GM12878 (cell line): Measurements from ENCODE around the gene PLK1. TPM values are rescaled to one million over a fixed set of nuclear protein-coding genes. Genes with fewer than 3 reads are reported as not detected.

ENCODE experiments used
- ETV6 ChIP-seq, 2 experiments: fragments of 450-650 bp in 1 of 2; IDR thresholded peaks in 1 of 2; conservative IDR thresholded peaks in 1 of 2; 2 replicates each; pipeline ENCODE4 v1.6.1; 2014; ENCODE audit warnings: antibody characterized with exemption in 1 of 2, borderline replicate concordance in 1 of 2, low read depth in 1 of 2, mild to moderate bottlenecking in 1 of 2, moderate library complexity in 1 of 2
- IKZF2 ChIP-seq, 2 experiments: fragments of 450-650 bp; IDR thresholded peaks; 2 replicates each; pipeline ENCODE4 v1.6.1; 2017; ENCODE audit warnings: mild to moderate bottlenecking in 2 of 2, moderate library complexity in 2 of 2
- LARP7 ChIP-seq: fragments of 450-650 bp; IDR thresholded peaks from 2 replicates; pipeline ENCODE4 v1.6.1; 2017; ENCODE audit warnings: mild to moderate bottlenecking
- RCOR1 ChIP-seq: conservative IDR thresholded peaks from 2 replicates; pipeline ENCODE4 v1.6.1; 2012; ENCODE audit warnings: low read depth, low read length, improper control_type of control experiment
- polyA plus RNA-seq, 11 experiments: library from polyadenylated mRNA; depleted of rRNA in 4 of 11; unstranded in 6 of 11; stranded (reverse) in 5 of 11; fragments of >200 nt; fragmentation: Nextera tagmentation in 4 of 11; fragmentation: Illumina TruSeq in 1 of 11; extraction: Ambion mirVana in 4 of 11; extraction: Trizol in 1 of 11; gene quantifications; 1 replicate in 1 of 11; 2 replicates in 10 of 11; pipeline versions ENCODE4 v1.2.1 to v1.2.3, GENCODE V29; 2011 to 2016; ENCODE audit warnings: inconsistent platforms in 2 of 11, missing spikeins in 2 of 11, low read depth in 1 of 11
- total RNA-seq, 4 experiments: library from RNA; depleted of rRNA in 3 of 4; stranded (reverse); fragments of >200 nt in 3 of 4; fragmentation: Illumina TruSeq in 1 of 4; extraction: Trizol in 1 of 4; gene quantifications; 2 replicates each; pipeline versions ENCODE4 v1.2.1 to v1.2.3, GENCODE V29; 2013 to 2021
- TF ChIP-seq, protein P1 (sequence below): fragments of 450-650 bp; formaldehyde crosslinking; IDR thresholded peaks from 2 replicates; pipeline ENCODE4 v1.4.0; 2022; ENCODE audit warnings: mild to moderate bottlenecking, moderate library complexity
- TF ChIP-seq, protein P2 (sequence below), 3 experiments: IDR thresholded peaks in 2 of 3; conservative IDR thresholded peaks in 1 of 3; 2 replicates each; pipeline ENCODE4 v1.5.1; 2011; ENCODE audit warnings: low read depth in 3 of 3, low read length in 3 of 3, mild to moderate bottlenecking in 3 of 3, control low read depth in 2 of 3, moderate library complexity in 2 of 3, inconsistent platforms in 1 of 3, mixed read lengths in 1 of 3; ENCODE audit not compliant: control insufficient read depth in 2 of 3, insufficient read depth in 1 of 3; ENCODE audit errors: extremely low read depth in 1 of 3
- TF ChIP-seq, protein P3 (sequence below): fragments of 450-650 bp; IDR thresholded peaks from 2 replicates; pipeline ENCODE4 v1.6.1; 2017; ENCODE audit warnings: low read depth, mild to moderate bottlenecking, moderate library complexity
- TF ChIP-seq, protein P4 (sequence below): IDR thresholded peaks from 2 replicates; pipeline ENCODE4 v1.6.1; 2012; ENCODE audit warnings: improper control_type of control experiment, low read depth, low read length; ENCODE audit not compliant: insufficient replicate concordance
- TF ChIP-seq, protein P5 (sequence below): fragments of 450-650 bp; IDR thresholded peaks from 2 replicates; pipeline ENCODE4 v1.6.1; 2017; ENCODE audit warnings: antibody characterized with exemption, mild to moderate bottlenecking, moderate library complexity

The PLK1 gene
- total and polyA plus RNA-seq, 10 of the 15 experiments (the other 5 are each of a cell fraction or from before 2014, with no cell fraction given): 11.3 to 191 (median 84.5) TPM

DNA sequence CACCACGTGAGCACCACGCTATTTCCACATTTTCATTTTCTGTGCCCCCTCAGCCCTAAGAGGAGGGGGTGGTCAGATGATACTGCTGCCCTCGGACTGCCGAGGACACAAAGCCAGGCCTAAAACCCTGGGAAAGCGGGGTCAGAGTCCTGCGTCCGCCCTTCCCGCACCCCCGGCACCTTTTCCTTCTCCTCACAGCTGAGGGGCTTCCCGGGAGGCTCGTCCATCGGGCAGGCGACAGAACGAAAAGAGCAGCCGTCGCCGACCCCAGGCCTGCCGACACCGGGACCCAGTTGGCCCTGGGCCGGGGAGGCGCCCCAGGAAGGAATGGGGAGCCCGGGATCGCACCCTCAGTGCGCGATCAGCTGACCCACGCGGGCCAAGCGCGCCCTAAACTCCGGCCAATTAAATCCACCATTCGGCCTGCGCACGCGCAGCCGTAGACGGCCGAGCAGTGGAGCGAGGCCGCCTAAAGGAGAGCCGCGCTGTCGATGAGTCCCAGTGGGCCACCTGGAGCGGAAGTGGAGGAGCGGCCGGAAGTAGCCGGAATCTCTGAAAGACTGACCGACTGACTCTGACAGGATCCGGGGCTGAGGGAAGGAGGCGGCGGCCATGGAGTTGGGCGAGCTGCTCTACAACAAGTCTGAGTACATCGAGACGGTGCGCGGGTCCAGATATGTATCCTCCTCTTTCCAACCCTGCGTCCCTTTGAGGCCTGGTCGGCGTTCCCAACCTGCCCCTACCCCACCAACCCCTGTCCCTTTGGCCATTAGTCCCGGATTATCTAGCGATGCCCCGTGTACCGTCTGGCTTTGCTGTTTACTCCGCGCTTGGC is 37.5 kb upstream of the PLK1 start, which contains the start of the genes DCTN5 and PALB2 (continued):
- TF ChIP-seq, protein P1, sequence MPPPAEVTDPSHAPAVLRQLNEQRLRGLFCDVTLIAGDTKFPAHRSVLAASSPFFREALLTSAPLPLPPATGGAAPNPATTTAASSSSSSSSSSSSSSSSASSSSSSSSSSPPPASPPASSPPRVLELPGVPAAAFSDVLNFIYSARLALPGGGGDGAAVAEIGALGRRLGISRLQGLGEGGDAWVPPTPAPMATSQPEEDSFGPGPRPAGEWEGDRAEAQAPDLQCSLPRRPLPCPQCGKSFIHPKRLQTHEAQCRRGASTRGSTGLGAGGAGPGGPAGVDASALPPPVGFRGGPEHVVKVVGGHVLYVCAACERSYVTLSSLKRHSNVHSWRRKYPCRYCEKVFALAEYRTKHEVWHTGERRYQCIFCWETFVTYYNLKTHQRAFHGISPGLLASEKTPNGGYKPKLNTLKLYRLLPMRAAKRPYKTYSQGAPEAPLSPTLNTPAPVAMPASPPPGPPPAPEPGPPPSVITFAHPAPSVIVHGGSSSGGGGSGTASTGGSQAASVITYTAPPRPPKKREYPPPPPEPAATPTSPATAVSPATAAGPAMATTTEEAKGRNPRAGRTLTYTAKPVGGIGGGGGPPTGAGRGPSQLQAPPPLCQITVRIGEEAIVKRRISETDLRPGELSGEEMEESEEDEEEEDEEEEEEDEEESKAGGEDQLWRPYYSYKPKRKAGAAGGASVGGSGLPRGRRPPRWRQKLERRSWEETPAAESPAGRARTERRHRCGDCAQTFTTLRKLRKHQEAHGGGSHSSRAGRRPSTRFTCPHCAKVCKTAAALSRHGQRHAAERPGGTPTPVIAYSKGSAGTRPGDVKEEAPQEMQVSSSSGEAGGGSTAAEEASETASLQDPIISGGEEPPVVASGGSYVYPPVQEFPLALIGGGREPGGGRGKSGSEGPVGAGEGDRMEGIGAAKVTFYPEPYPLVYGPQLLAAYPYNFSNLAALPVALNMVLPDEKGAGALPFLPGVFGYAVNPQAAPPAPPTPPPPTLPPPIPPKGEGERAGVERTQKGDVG (CRISPR knock-in tag): no peak
- TF ChIP-seq IKZF2 (IDR thresholded peaks at IDR 0.05): no peak; a peak in 2 of 4 replicates
- TF ChIP-seq RCOR1: no peak
- TF ChIP-seq, protein P2, sequence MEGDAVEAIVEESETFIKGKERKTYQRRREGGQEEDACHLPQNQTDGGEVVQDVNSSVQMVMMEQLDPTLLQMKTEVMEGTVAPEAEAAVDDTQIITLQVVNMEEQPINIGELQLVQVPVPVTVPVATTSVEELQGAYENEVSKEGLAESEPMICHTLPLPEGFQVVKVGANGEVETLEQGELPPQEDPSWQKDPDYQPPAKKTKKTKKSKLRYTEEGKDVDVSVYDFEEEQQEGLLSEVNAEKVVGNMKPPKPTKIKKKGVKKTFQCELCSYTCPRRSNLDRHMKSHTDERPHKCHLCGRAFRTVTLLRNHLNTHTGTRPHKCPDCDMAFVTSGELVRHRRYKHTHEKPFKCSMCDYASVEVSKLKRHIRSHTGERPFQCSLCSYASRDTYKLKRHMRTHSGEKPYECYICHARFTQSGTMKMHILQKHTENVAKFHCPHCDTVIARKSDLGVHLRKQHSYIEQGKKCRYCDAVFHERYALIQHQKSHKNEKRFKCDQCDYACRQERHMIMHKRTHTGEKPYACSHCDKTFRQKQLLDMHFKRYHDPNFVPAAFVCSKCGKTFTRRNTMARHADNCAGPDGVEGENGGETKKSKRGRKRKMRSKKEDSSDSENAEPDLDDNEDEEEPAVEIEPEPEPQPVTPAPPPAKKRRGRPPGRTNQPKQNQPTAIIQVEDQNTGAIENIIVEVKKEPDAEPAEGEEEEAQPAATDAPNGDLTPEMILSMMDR (IDR thresholded peaks at IDR 0.05 in 2 of 3, conservative IDR thresholded peaks at IDR 0.05 in 1 of 3; ENCODE audit: control insufficient read depth in 2 of 3, extremely low read depth in 1 of 3, insufficient read depth in 1 of 3, low read depth in 3 of 3, low read length in 3 of 3): no peak
- TF ChIP-seq, protein P3, sequence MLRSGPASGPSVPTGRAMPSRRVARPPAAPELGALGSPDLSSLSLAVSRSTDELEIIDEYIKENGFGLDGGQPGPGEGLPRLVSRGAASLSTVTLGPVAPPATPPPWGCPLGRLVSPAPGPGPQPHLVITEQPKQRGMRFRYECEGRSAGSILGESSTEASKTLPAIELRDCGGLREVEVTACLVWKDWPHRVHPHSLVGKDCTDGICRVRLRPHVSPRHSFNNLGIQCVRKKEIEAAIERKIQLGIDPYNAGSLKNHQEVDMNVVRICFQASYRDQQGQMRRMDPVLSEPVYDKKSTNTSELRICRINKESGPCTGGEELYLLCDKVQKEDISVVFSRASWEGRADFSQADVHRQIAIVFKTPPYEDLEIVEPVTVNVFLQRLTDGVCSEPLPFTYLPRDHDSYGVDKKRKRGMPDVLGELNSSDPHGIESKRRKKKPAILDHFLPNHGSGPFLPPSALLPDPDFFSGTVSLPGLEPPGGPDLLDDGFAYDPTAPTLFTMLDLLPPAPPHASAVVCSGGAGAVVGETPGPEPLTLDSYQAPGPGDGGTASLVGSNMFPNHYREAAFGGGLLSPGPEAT: peak; percentile 96
- TF ChIP-seq, protein P4, sequence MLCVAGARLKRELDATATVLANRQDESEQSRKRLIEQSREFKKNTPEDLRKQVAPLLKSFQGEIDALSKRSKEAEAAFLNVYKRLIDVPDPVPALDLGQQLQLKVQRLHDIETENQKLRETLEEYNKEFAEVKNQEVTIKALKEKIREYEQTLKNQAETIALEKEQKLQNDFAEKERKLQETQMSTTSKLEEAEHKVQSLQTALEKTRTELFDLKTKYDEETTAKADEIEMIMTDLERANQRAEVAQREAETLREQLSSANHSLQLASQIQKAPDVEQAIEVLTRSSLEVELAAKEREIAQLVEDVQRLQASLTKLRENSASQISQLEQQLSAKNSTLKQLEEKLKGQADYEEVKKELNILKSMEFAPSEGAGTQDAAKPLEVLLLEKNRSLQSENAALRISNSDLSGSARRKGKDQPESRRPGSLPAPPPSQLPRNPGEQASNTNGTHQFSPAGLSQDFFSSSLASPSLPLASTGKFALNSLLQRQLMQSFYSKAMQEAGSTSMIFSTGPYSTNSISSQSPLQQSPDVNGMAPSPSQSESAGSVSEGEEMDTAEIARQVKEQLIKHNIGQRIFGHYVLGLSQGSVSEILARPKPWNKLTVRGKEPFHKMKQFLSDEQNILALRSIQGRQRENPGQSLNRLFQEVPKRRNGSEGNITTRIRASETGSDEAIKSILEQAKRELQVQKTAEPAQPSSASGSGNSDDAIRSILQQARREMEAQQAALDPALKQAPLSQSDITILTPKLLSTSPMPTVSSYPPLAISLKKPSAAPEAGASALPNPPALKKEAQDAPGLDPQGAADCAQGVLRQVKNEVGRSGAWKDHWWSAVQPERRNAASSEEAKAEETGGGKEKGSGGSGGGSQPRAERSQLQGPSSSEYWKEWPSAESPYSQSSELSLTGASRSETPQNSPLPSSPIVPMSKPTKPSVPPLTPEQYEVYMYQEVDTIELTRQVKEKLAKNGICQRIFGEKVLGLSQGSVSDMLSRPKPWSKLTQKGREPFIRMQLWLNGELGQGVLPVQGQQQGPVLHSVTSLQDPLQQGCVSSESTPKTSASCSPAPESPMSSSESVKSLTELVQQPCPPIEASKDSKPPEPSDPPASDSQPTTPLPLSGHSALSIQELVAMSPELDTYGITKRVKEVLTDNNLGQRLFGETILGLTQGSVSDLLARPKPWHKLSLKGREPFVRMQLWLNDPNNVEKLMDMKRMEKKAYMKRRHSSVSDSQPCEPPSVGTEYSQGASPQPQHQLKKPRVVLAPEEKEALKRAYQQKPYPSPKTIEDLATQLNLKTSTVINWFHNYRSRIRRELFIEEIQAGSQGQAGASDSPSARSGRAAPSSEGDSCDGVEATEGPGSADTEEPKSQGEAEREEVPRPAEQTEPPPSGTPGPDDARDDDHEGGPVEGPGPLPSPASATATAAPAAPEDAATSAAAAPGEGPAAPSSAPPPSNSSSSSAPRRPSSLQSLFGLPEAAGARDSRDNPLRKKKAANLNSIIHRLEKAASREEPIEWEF: peak; percentile 100
- TF ChIP-seq LARP7: peak; percentile 53; the same call in 1 of the 2 replicates
- TF ChIP-seq, protein P5, sequence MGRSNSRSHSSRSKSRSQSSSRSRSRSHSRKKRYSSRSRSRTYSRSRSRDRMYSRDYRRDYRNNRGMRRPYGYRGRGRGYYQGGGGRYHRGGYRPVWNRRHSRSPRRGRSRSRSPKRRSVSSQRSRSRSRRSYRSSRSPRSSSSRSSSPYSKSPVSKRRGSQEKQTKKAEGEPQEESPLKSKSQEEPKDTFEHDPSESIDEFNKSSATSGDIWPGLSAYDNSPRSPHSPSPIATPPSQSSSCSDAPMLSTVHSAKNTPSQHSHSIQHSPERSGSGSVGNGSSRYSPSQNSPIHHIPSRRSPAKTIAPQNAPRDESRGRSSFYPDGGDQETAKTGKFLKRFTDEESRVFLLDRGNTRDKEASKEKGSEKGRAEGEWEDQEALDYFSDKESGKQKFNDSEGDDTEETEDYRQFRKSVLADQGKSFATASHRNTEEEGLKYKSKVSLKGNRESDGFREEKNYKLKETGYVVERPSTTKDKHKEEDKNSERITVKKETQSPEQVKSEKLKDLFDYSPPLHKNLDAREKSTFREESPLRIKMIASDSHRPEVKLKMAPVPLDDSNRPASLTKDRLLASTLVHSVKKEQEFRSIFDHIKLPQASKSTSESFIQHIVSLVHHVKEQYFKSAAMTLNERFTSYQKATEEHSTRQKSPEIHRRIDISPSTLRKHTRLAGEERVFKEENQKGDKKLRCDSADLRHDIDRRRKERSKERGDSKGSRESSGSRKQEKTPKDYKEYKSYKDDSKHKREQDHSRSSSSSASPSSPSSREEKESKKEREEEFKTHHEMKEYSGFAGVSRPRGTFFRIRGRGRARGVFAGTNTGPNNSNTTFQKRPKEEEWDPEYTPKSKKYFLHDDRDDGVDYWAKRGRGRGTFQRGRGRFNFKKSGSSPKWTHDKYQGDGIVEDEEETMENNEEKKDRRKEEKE: no peak
- TF ChIP-seq ETV6 (conservative IDR thresholded peaks at IDR 0.05 in 1 of 2, IDR thresholded peaks at IDR 0.05 in 1 of 2; ENCODE audit: borderline replicate concordance in 1 of 2, low read depth in 1 of 2): peak in 1 of 2 experiments; percentile 76; a peak in 2 of 4 replicates
